GM12878 (cell line): Measurements from ENCODE around the gene COL21A1. TPM values are rescaled to one million over a fixed set of nuclear protein-coding genes. Genes with fewer than 3 reads are reported as not detected.

ENCODE experiments used
- ATAC-seq: fragments of 200-7000 bp; cut with Tn5 transposase; 3 replicates; pipeline ENCODE4 v1.9.1; 2020; ENCODE audit warnings: mild to moderate bottlenecking, moderate library complexity
- BruUV-seq: library from RNA; stranded (reverse); fragments of 400-500 nt; replicated peaks from 2 replicates; lab custom pipeline; 2021; lab: Mats Ljungman, UMichigan
- CTCF ChIA-PET: fragments of 300-600 bp; sonication (Branson Sonifier 250); formaldehyde crosslinking; extraction: SDS; loops from one replicate; lab custom pipeline; 2021; ENCODE audit warnings: inconsistent platforms; lab: Yijun Ruan, JAX
- POLR2A ChIA-PET: fragments of 350-600 bp; formaldehyde crosslinking; extraction: SDS; loops from one replicate; lab custom pipeline; 2021; ENCODE audit warnings: inconsistent platforms; lab: Charles Lee
- RAD21 ChIA-PET: fragments of 300-600 bp; sonication (Branson Sonifier 250); formaldehyde crosslinking; loops from one replicate; lab custom pipeline; 2023; ENCODE audit warnings: antibody characterized with exemption; ENCODE audit not compliant: unreplicated experiment; lab: Charles Lee
- SMC1A ChIA-PET: fragments of 300-600 bp; sonication (Branson Sonifier 250); formaldehyde crosslinking; loops from one replicate; lab custom pipeline; 2023; ENCODE audit not compliant: unreplicated experiment, uncharacterized antibody; lab: Charles Lee
- DNase-seq: peaks from one replicate; pipeline ENCODE4 v3.0.0-alpha.2; 2011; ENCODE audit warnings: low read depth, low spot score
- FAIRE-seq: peaks from 3 replicates; lab custom pipeline; 2011; peaks lifted over from hg19 to GRCh38; lab: Jason Lieb, UNC
- H2AFZ ChIP-seq: 2 replicates; pipeline ENCODE4 v1.6.0; 2011; ENCODE audit warnings: low read depth, low read length, control low read depth; ENCODE audit not compliant: control insufficient read depth
- H3K27ac ChIP-seq: 2 replicates; pipeline ENCODE4 v1.5.1; 2011; ENCODE audit warnings: control low read depth; ENCODE audit not compliant: control insufficient read depth, insufficient read depth
- H3K27me3 ChIP-seq, 2 experiments: replicated peaks in 1 of 2; 2 replicates each; pipeline versions ENCODE4 v1.6.0 to v1.6.1; 2011; ENCODE audit warnings: low read length in 1 of 2; ENCODE audit not compliant: control insufficient read depth in 2 of 2, insufficient read depth in 2 of 2
- H3K36me3 ChIP-seq, 2 experiments: 2 replicates each; pipeline ENCODE4 v1.5.1; 2011; ENCODE audit warnings: low read length in 1 of 2; ENCODE audit not compliant: control insufficient read depth in 2 of 2, insufficient read depth in 2 of 2
- H3K4me1 ChIP-seq: 2 replicates; pipeline ENCODE4 v1.6.1; 2011; ENCODE audit warnings: mild to moderate bottlenecking, low read length, moderate library complexity, mixed read lengths; ENCODE audit not compliant: control insufficient read depth, insufficient read depth
- H3K4me2 ChIP-seq: 2 replicates; pipeline ENCODE4 v1.6.0; 2011; ENCODE audit warnings: control low read depth; ENCODE audit not compliant: control insufficient read depth, insufficient read depth
- H3K4me3 ChIP-seq: fragments of 200-600 bp; sonication (generic); 2 replicates; pipeline ENCODE4 v1.5.1; 2016
- H3K79me2 ChIP-seq: 2 replicates; pipeline ENCODE4 v1.6.0; 2011; ENCODE audit warnings: low read length; ENCODE audit not compliant: control insufficient read depth, insufficient read depth
- H3K9ac ChIP-seq: 2 replicates; pipeline ENCODE4 v1.8.0; 2011; ENCODE audit warnings: low read length, control low read depth, mixed read lengths; ENCODE audit not compliant: control insufficient read depth, insufficient read depth
- H3K9me3 ChIP-seq: replicated peaks from 3 replicates; pipeline ENCODE4 v1.5.1; 2011; ENCODE audit warnings: mild to moderate bottlenecking, low read length; ENCODE audit not compliant: control insufficient read depth, insufficient read depth
- H4K20me1 ChIP-seq: 2 replicates; pipeline ENCODE4 v1.6.0; 2011; ENCODE audit not compliant: control insufficient read depth, insufficient read depth
- DPF2 ChIP-seq: fragments of 450-650 bp; IDR thresholded peaks from 2 replicates; pipeline ENCODE4 v1.6.1; 2017; ENCODE audit warnings: mild to moderate bottlenecking
- SPI1 ChIP-seq: IDR thresholded peaks from 2 replicates; pipeline ENCODE4 v1.6.1; 2011; ENCODE audit warnings: low read depth, mild to moderate bottlenecking, low read length, moderate library complexity, borderline replicate concordance; ENCODE audit not compliant: insufficient read depth
- WGBS: methylation state at CpG from one replicate; pipeline ENCODE4 v1.1.6; 2016; ENCODE audit warnings: low lambda C conversion rate; ENCODE audit not compliant: insufficient replicate concordance, insufficient coverage; ENCODE audit errors: missing lambda C conversion rate; 5-methylcytosine and 5-hydroxymethylcytosine counted together
- in situ Hi-C: fragments of 300-500 bp; cut with MboI; formaldehyde crosslinking; loops from 9 replicates; pipeline ENCODE4 v1.14.3; 2018; ENCODE audit warnings: mixed read lengths
- intact Hi-C: fragments of 100-400 bp; cut with micrococcal nuclease; formaldehyde crosslinking; loops from one replicate; pipeline ENCODE4 v1.14.2; 2022; ENCODE audit not compliant: unreplicated experiment
- polyA plus RNA-seq, 11 experiments: library from polyadenylated mRNA; depleted of rRNA in 4 of 11; unstranded in 6 of 11; stranded (reverse) in 5 of 11; fragments of >200 nt; fragmentation: Nextera tagmentation in 4 of 11; fragmentation: Illumina TruSeq in 1 of 11; extraction: Ambion mirVana in 4 of 11; extraction: Trizol in 1 of 11; gene quantifications; 1 replicate in 1 of 11; 2 replicates in 10 of 11; pipeline versions ENCODE4 v1.2.1 to v1.2.3, GENCODE V29; 2011 to 2016; ENCODE audit warnings: inconsistent platforms in 2 of 11, missing spikeins in 2 of 11, low read depth in 1 of 11
- total RNA-seq, 4 experiments: library from RNA; depleted of rRNA in 3 of 4; stranded (reverse); fragments of >200 nt in 3 of 4; fragmentation: Illumina TruSeq in 1 of 4; extraction: Trizol in 1 of 4; gene quantifications; 2 replicates each; pipeline versions ENCODE4 v1.2.1 to v1.2.3, GENCODE V29; 2013 to 2021

COL21A1 gene
- total and polyA plus RNA-seq, 10 of the 15 experiments (the other 5 are each of a cell fraction or from before 2014, with no cell fraction given), result 0.10 TPM; not detected in 9

DNA sequence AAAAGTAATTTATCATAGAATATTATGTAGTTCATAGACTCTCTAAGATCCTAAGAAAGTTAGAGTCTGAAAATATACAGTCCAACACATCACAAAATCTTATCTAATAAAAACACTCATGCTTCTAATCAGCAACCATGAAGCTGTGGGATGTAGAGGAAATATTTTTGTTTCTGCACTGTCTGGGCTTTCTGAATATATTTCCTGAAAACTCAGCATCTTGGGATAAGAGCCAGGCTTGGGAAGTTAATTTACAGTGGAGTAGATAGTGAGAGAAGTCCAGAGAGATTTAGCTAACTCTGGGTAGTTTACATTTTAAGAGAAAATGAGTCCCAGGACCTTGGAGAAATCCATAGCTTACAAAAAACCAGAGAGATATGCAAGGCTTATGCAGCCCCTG lies 221.6 kb downstream of the COL21A1 start:
- intact Hi-C loops (no loop called here), in situ Hi-C loops (no loop called here)
- H3K27ac ChIP-seq, result no peak overlapping the region
- no TSS peak for BruUV-seq
- ChIA-PET SMC1A (no interaction called here), CTCF (interaction anchor here (0.5 kb wide), 1 partner anchor 10 kb away, joined by 3 read pairs; no protein-coding TSS in a partner anchor), RAD21 (no interaction called here), POLR2A (interaction anchor here (0.6 kb wide), 2 partner anchors 669 to 825 kb away, joined by 3 read pairs; no protein-coding TSS in a partner anchor)
- no peaks in the 10 kb centered on the region for H3K79me2 ChIP-seq
- no peak overlapping the region for H2AFZ ChIP-seq
- H3K4me3 ChIP-seq, result no peak overlapping the region
- no peak for FAIRE-seq
- H4K20me1 ChIP-seq, result no peaks in the 10 kb centered on the region
- no peak overlapping the region for H3K9ac ChIP-seq
- no peak for ATAC-seq
- no peaks in the 10 kb centered on the region for H3K4me1 ChIP-seq
- no peaks in the 10 kb centered on the region for H3K27me3 ChIP-seq
- no peaks in the 10 kb centered on the region for H3K36me3 ChIP-seq
- no peak for TF ChIP-seq SPI1
- TF ChIP-seq, all 136 proteins: peak for 0
- no peak for DNase-seq
- Histone ChIP-seq H3K4me2 (no peak overlapping the region), H3K9me3 (no peaks in the 10 kb centered on the region)

GRCh38 chr6:56024931-56025330 lies 222.4 kb downstream of the COL21A1 start:
- H3K27me3 ChIP-seq, result no peaks in the 10 kb centered on the region
- no peak overlapping the region for H3K4me3 ChIP-seq
- intact Hi-C loops (no loop called here), in situ Hi-C loops (no loop called here)
- no TSS peak for BruUV-seq
- FAIRE-seq (no peak), ATAC-seq (no peak), DNase-seq (no peak)
- H2AFZ ChIP-seq, result no peak overlapping the region
- no peaks in the 10 kb centered on the region for H4K20me1 ChIP-seq
- RAD21 ChIA-PET, result no interaction called here
- no peak for TF ChIP-seq DPF2
- no peak overlapping the region for H3K4me2 ChIP-seq
- no peak overlapping the region for H3K27ac ChIP-seq
- POLR2A ChIA-PET, result interaction anchor here (0.6 kb wide), 1 partner anchor 670 kb away, joined by 3 read pairs; no protein-coding TSS in a partner anchor
- H3K4me1 ChIP-seq, result no peaks in the 10 kb centered on the region
- no peaks in the 10 kb centered on the region for H3K79me2 ChIP-seq
- CTCF ChIA-PET, result no interaction called here
- no peaks in the 10 kb centered on the region for H3K9me3 ChIP-seq
- no peaks in the 10 kb centered on the region for H3K36me3 ChIP-seq
- no peak overlapping the region for H3K9ac ChIP-seq
- SMC1A ChIA-PET, result no interaction called here
- WGBS, result 43% methylated on average over 5 of the region's 5 CpGs
